Activated gamma-delta T cell (primary cell): ENCODE data around the gene FBN1.

Experiments
- DNase-seq: peaks from one replicate; lab custom pipeline; 2025; lab: John Stamatoyannopoulos, UW

The FBN1 gene

GRCh38 chr15:48426941-48427340 is 218.6 kb downstream of the FBN1 start:
- no peak for DNase-seq

GRCh38 chr15:48426044-48426443 is 219.5 kb downstream of the FBN1 start:
- no peak for DNase-seq

GRCh38 chr15:48425051-48425450 is 220.5 kb downstream of the FBN1 start:
- DNase-seq = no peak

DNA sequence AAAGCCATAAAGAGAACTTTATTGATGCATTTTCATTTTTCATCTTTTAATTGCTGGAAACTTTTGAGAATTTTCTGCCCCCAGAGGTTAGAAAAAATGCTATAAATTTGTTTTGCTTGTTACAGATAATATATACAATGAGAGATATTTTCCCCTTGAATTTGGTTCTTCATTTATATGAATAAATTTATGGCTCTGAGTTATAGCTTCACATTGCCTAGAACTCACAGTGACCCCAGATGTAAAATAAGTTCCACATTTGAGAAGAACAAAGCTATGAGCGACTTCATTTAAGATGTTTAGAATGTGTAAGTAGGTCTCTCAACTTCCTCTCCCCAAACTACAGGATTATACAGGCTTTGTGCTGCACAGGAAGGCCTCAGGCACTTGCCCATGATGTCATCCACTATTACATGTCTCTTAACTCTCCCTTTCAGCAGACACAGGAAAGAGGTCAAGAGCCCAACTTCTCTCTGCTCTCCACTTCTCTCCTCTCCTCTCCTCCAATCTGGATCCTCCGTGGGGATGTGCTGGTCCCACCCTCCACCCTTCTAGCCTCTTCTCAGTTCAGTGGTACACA is 221.5 kb downstream of the FBN1 start:
- no peak for DNase-seq

- no peak for DNase-seq
These were observed 222.2 kb downstream of the FBN1 start for GRCh38 chr15:48423342-48423741.

GRCh38 chr15:48422401-48422800 is 223.1 kb downstream of the FBN1 start:
- DNase-seq = no peak

DNA sequence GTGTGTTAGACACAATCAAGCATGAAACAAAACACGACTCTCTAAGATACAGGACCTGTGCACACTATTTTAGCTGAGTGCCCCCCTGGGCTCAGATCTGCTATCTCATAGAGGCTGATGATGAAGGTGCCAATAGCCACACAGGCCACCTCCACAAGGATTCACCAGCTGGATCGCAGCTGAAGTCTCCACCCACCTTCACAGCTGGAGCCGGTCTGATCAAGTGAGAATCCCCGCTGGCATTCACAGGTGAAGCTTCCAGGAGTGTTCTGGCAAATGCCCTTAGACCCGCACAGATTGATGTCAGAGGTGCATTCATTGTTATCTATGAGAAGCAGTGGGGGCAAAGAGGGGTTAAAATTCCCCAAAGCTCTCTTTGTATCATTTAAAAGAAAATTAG is 224.1 kb downstream of the FBN1 start:
- DNase-seq = no peak

- DNase-seq = no peak
These were observed 225.6 kb downstream of the FBN1 start for GRCh38 chr15:48419896-48420295.

DNA sequence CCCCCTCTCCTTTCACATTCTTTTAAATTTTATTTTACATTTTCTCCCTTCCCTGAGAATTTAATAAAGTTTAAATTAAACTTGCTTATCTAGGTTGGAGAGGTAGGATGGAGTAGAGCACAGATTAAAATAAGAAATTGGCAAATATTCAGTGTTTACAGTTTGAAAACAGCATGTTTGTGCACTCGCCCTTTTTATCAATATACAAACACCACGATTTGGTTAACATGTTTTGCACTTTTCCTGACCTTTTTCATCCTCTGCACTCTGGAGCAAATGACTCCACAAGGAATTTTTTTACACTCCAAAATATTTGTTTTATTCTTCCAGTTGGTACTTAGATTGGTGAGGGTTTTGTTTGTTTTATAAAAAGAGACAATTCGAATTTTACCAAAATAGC is 227.2 kb downstream of the FBN1 start:
- DNase-seq = no peak

DNA sequence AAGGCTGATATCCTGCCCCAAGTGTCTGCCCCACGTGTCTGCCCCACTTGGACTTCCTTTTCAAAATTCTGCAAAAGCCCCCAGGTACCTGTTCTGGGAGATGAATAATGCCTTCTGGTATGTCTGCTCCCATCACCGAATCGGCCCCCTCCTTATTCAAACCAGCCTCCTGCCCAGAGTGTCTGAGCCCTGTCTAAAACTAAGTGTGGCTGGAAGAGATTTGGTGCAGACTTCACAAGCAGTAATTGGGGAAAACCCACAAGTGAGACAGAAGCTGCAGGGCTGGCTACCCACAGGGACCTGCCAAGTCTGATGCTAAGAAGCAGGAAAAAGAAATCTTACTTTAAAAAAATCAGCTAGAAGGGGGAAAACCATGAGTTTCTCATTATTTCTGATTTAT is 229.2 kb downstream of the FBN1 start:
- no peak for DNase-seq

GRCh38 chr15:48415036-48415886 is 230.2 kb downstream of the FBN1 start:
- no peak for DNase-seq

DNA sequence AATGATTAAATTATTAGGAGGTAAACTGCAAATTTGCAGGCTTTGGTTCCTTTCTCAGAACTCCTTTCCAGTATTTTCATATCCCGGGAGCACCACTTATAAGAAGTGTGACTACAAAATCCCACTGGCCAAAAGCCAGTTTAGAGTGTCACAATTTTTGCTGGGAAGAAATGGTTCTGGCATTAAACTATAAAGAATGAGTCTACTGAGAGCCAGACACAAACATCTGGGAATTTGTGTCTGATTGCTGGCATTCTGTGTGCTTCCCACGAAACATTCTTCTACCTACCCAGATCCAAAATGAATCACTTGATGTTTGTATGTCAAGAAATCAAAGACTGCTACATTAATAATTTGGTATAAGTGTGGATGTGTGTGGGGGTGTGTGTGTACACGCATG is 231.5 kb downstream of the FBN1 start:
- no peak for DNase-seq

GRCh38 chr15:48413304-48413703 is 232.2 kb downstream of the FBN1 start:
- no peak for DNase-seq

GRCh38 chr15:48411971-48412591 is 233.4 kb downstream of the FBN1 start:
- no peak for DNase-seq

DNA sequence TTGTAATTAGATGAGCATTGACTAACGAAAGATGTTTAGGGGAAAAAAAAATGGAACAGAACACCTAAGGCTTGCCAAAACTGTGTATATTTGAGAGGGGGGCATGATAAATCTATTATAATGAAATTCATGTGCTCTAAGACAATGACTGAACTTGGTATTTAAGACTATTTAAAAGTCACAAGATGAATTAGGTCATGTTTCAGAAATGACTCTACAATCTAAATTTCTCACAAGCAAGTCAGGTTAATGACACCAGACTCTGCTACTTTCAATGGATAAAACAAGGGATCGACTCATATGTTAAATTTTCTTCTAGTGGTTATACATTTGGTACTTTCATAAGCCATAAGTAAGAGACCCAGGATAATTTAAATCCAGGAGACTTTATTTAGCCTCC is 235.9 kb downstream of the FBN1 start:
- no peak for DNase-seq

- DNase-seq = no peak
These were observed 237.2 kb downstream of the FBN1 start for GRCh38 chr15:48408327-48408726.

GRCh38 chr15:48407646-48408045 is 237.9 kb downstream of the FBN1 start:
- DNase-seq = no peak

- no peak for DNase-seq
These were observed 238.6 kb downstream of the FBN1 start for GRCh38 chr15:48406911-48407310.

- no peak for DNase-seq
These were observed 239.1 kb downstream of the FBN1 start for GRCh38 chr15:48406266-48406891.

DNA sequence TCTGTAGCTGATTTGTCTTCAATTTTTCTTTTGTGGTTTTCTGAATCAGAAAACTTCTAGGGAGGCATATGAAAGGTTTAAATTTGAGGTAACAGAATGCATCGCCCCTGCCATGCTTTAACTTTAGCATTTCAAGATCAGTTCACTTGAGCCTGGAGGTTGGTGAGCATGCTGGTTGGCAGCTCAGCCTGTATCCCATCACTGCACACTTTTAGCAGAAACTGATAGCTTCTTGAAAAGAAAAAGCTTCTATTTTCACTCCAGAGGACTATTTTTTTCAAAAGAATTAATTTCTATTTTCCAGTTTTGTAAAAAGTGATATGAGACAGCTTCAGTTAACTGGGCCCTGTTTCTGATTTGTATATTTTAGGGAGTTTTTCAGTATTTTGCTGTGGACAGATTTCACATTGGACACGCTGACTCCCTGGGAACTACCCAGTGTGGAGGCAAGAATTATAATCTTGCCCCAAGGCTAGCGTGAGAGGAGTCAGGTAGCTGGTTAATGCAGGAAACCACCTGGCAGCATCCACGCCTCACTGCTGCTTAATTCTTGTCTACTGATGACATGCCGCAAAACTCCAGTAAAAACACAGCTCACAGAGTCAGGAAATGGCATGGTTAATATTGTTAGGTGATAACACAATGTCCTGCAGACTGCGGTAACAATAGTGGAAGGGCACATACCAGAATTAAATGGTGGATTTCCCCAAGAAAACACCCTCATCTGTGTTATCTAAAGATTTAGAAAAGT is 242.9 kb downstream of the FBN1 start:
- DNase-seq = no peak

- DNase-seq = no peak
These were observed 245.4 kb downstream of the FBN1 start for GRCh38 chr15:48400086-48400485.

DNA sequence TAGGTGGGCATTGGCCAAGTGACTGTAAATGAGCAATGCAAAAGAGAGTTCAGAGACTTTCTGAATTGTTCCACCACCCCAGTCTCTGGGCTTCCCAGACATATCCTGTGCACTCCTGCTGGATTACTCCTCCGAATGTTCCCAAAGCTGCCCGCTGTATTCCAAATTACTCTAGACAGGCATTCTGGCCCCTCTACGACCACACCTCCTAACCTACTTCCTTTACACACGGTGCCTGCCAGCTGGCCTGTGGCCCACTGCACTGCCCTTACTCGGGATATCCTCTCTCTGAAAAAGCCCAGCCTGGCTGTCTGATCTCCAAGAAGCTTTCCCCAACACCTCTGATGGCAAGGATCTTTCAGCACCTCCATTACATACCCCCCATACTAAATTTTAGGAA is 247.7 kb downstream of the FBN1 start:
- no peak for DNase-seq
